Peyer's patch (tissue), 4 donors: Measurements from ENCODE around the gene ZFYVE1.
"Not testable (repeated sequence)": the region's sequence is repeated elsewhere in the genome, so short reads cannot be mapped to it uniquely, and the experiment has no call there.

Experiments
- POLR2A ChIP-seq, 2 donors: fragments of 450-650 bp; IDR thresholded peaks; one replicate each; pipeline ENCODE4 v1.5.1; 2017; ENCODE audit warnings: antibody characterized with exemption in 2 of 2, mild to moderate bottlenecking in 2 of 2, moderate library complexity in 2 of 2
- TF ChIP-seq, protein P1 (sequence below), 6 experiments: fragments of 450-650 bp in 4 of 6; fragments of 200-600 bp in 2 of 6; sonication (generic) in 1 of 6; IDR thresholded peaks; one replicate each; pipeline ENCODE4 v1.5.1; 2017 to 2019; ENCODE audit warnings: antibody characterized with exemption in 6 of 6, mild to moderate bottlenecking in 3 of 6, moderate library complexity in 1 of 6

DNA sequence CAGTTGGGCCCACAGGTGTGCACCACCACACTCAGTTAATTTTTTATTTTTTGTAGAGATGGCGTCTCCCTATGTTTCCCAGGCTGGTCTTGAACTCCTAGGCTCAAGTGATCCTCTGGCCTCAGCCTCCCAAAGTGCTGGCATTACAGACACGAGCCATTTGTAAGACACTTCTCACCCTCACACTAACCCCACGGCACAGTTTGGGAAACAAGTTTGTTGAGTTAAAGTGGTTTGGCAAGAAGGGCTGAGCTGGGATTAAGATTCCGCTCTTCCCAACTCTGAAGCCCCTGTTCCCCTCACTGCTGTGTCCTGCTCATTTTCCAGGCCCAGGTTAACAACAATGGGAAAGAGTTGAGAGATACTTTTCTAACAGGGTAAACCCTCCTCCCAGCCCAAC is 65.9 kb downstream of the ZFYVE1 start:
- TF ChIP-seq, protein P1, sequence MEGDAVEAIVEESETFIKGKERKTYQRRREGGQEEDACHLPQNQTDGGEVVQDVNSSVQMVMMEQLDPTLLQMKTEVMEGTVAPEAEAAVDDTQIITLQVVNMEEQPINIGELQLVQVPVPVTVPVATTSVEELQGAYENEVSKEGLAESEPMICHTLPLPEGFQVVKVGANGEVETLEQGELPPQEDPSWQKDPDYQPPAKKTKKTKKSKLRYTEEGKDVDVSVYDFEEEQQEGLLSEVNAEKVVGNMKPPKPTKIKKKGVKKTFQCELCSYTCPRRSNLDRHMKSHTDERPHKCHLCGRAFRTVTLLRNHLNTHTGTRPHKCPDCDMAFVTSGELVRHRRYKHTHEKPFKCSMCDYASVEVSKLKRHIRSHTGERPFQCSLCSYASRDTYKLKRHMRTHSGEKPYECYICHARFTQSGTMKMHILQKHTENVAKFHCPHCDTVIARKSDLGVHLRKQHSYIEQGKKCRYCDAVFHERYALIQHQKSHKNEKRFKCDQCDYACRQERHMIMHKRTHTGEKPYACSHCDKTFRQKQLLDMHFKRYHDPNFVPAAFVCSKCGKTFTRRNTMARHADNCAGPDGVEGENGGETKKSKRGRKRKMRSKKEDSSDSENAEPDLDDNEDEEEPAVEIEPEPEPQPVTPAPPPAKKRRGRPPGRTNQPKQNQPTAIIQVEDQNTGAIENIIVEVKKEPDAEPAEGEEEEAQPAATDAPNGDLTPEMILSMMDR (IDR thresholded peaks at IDR 0.05) = not testable (repeated sequence)
- not testable (repeated sequence) for TF ChIP-seq POLR2A (IDR thresholded peaks at IDR 0.05)
